GM18517 (cell line): ENCODE measurements around the gene PTPRH.
"Not testable (repeated sequence)": the region's sequence is repeated elsewhere in the genome, so short reads cannot be mapped to it uniquely, and the experiment has no call there.

Experiments used
- ATAC-seq: cut with Tn5 transposase; IDR thresholded peaks from one replicate; pipeline ENCODE4 v1.9.1; 2021; ENCODE audit warnings: mild to moderate bottlenecking, moderate library complexity; ENCODE audit not compliant: unreplicated experiment

Gene PTPRH

DNA sequence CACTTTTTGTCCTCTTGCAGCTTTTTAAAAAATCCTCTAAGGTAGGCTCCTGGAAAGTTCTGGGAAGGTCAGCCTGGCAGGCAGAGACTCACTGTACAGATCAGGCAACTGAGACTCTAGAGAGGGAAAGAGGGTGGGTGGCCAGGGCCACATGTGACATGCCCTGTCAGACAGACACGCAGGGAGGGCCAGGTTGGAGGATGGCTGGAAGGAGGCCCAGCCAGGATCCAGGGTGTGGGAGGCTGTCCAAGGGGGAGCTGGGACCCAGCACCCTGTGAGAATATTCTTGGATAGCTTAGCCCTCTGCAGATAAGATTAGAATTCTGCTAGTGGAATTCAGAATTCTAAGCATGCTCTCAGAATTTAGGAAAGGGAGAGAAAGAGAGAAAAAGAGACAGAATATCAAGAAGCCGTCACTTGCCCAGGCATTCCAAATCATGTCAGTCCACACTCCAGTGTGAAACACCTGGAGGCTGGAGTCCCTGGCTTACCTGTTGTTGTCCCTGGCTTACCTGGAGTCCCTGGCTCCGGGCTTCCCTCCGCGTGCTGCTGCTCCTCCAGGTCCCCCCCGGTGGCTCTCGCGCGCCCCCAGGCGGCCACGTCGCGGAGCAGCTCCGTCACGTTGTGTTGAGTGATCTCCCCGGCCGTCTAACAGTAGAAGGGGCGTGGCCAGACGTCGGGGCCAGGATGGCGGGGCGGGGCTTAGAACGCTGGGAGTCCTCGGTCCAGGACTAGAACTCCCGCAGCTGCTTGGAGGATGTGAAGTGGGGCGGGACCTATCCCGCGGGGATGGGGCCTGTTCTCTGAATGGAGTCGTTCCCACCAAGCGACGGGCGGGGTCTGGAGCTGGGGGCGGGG, 48.9 kb downstream of the PTPRH start:
- no peak for ATAC-seq

DNA sequence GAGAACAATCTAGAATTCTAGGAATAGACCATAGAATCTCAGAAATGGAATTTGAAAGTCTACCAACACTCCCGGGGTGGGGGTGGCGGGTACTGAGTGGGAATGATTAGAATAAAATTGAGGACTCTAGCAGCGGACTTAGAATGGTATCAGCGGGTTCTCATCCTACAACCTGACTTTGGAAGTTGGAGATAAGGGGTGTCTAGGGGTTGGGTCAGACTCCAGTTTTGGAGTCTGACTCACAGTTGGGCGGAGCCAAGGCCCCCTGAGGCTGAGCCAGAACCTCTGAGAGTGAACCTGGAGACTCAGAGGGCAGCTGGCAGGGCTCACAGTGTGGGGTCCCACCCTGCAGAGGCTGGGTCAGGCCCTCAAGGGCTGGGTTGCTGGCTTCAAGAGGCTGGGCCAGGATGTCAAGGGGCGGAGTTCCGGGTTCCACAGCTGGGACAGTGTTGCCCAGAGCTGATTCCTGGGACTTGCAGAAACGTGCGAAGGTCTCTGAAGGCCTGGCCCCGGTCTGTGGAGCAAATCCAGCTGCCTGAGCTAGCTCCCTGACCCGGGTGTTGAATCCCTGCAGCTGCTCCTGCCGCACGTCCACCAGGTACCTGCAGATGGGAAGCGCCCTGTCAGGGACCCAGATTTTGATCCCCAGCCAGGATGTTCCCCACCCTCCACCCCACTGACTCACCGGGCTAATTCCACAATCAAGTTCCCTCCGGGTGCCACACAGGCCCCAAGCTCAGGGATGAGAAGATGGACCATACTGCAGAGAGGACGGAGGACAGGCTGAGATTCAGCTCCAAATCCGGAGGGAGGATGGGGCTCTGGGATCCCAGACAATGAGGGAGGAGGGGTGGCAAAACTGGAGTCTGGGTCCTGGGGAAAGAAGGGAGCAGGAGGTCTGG, 50.2 kb downstream of the PTPRH start:
- ATAC-seq: no peak

DNA sequence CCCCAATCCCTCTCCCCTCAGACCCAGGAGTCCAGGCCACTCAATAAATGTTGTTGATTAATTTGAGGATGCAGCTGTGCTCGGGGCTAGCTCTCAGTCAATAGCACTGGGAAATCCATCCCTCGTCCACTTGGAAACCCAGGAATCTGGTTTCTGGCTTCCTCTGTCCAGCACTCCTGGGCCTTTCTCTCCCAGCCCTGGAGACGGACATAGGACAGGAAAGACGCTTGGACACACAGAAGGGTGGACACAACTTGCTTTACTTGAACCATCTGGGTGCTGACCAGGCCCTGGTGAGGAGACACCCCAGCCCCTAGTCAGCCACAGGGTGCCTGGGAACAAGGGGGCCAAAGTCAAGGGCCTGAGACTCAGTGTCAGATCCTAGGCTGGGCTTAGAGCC, 50.9 kb downstream of the PTPRH start:
- ATAC-seq: no peak

- ATAC-seq: no peak
These were observed 52.0 kb downstream of the PTPRH start, which contains the start of gene TNNI3 for GRCh38 chr19:55157064-55157908. TSS of gene TNNI3 (minus strand) at chr19:55157732. CDS start at chr19:55157589, 143 bp downstream.

GRCh38 chr19:55156202-55157063, 52.9 kb downstream of the PTPRH start:
- ATAC-seq: no peak

- ATAC-seq: not testable (repeated sequence)
These were observed 53.5 kb downstream of the PTPRH start for GRCh38 chr19:55155784-55156183.

- no peak for ATAC-seq
These were observed 55.5 kb downstream of the PTPRH start for GRCh38 chr19:55153652-55154264.

DNA sequence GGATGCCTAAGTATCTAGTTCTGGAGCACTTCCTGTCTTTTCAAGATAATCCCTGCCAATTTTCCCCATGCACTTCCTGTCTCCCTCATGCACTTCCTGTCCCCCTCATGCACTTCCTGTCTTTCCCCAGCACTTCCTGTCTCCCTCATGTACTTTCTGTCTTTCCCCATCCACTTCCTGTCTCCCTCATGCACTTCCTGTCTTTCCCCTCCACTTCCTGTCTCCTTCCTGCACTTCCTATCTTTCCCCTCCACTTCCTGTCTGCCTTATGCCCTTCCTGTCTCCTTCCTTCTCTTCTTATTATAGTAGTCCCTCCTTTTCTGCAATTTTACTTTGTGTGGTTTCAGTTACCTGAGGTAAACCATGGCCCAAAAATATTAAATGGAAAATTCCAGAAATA, 57.3 kb downstream of the PTPRH start:
- ATAC-seq: no peak

DNA sequence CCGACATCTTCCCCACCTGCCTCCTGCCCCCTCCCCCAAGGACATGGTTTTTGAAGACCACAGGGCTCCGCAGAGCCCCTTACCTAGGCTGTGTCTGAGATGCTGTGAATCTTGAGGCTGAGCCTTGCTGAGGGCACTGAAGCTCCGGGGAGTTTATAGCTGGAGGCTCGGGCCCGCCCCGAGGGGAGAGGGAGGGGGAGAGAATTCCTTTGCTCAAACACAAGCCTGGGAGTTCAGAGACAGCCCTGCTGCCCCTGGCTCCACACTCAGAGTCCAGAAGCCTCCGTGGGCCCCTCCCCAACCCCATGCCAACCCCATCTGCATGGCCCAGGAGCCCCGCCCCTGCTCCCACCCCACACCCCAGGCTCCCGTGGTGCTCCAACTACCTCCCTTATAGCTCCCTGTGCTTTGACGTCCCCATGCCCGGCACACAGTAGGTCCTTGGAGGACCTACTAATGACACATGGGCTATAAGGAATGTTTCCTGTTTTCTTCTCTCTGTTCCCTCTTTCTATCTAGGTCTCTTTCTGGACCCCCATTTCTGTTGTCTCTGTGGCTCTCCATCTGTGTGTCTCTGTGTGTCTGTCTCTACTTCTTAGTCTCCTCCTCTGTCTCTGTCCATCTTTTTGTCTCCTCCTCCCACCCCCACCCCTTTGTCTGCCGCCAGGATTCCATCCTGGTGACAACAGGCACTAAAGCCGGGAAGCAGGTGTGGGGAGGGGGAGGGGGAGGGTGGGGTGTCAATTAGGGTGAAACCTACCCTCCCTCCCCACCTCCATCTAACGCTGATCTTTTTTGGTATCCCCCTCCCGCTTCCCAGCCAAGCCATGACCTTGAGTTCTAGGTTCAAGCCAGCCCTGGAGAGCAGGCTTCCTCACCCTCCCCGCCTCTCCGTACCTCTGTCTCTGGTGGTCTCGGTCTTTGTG, 60.0 kb downstream of the PTPRH start, which contains the start of gene TNNT1:
Gene TNNT1, minus strand, starts transcription at position 129 of the 926 bp plus-strand sequence. CDS start 2,049 bp downstream, outside the sequence.
- no peak for ATAC-seq

- no peak for ATAC-seq
These were observed 61.6 kb downstream of the PTPRH start for GRCh38 chr19:55147545-55148251.

DNA sequence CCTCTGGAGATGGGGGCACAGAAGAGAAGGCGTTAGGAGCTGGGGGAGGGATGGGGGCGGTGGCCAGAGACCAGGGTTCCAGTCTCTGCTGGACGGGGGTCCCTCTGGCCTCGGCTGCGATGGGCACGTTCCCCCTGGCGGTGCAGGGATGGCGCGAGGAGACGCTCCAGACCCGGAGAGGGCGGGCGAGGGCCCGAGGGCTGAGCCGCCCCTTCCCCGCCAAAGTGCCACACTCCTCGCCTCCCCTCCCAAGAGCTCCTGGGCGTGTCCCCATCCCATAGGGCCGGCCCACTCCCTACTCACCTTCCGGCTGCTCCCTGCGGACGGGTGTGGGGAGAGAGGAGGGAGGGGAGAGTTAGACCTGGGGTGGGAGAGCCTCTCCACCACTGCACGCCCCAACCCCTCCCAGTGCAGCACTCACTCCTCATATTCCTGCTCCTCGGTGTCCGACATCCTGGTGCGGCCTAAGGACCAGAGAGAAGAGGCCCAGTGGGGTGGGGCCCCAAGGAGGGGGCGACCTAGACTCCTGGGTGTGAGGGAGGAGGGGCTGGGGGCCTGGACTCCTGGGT, 62.5 kb downstream of the PTPRH start:
- no peak for ATAC-seq

DNA sequence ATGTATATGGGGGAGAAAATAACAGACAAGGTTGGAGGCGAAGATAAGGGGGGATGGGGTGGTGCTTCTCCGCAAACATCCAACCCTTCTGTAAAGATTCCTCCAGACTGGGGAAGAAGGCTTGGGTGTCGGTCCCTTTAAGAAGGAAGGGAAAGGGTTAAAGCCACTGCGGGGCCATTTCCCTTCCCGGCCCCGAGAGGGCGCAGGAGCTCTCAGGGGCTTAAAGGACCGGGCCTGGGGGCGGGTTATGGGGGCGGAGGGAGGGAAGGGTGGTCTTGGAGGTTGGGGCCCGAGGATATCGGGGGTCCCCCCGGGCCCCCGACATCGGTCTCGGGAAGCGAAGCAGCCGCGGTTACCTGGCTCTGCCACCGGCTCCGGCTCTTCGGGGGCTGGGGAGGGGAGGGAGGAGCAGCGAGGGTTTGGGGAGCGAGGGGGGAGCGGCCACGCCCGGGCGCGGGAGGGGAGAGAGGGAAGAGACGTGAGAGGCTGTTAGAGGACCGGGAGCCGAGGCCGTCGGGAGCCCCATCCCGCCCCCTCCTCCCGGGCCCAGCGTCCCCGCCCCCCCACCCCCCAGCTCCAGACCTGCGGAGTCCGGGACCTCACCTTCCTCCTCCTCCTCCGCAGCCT, 63.1 kb downstream of the PTPRH start:
- ATAC-seq: no peak

DNA sequence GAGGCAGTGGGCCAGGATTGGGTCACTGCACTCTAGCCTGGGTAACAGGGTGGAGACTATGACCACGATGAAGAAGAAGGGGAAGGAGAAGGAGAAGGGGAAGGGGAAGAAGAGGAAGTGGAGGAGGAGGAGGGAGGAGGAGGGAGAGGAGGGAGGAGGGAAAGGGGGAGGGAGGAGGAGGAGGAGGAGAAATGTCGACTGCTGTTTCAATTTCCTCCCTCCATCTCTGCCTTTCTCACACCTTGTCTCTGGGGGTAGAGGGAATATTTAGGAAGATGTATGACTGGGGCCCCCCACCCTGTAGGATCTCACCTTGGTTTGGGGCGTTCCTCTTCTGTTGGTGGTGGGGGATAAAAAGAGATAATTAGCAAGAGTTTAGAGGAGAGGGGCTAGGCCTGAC, 64.1 kb downstream of the PTPRH start:
- ATAC-seq: no peak

DNA sequence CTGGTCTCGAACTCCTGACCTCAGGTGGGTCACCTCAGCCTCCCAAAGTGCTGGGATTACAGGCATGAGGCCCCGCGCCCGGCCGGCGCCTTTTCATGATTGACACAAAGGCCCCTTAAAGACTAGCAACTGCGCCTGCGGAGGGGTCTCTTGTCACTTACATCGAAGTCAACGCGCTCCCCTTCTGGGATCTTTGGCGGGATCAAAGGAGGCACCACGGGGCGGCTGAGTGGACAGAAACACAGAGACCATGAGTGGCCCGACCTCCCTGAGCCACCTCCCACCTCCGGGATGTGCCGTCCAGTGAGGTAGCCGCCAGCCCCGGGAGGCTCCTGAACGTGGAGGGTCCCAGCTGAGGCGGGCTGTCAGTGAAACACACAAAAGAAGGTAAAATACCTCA, 67.6 kb downstream of the PTPRH start:
- no peak for ATAC-seq

- no peak for ATAC-seq
These were observed 71.4 kb downstream of the PTPRH start for GRCh38 chr19:55137915-55138314.

DNA sequence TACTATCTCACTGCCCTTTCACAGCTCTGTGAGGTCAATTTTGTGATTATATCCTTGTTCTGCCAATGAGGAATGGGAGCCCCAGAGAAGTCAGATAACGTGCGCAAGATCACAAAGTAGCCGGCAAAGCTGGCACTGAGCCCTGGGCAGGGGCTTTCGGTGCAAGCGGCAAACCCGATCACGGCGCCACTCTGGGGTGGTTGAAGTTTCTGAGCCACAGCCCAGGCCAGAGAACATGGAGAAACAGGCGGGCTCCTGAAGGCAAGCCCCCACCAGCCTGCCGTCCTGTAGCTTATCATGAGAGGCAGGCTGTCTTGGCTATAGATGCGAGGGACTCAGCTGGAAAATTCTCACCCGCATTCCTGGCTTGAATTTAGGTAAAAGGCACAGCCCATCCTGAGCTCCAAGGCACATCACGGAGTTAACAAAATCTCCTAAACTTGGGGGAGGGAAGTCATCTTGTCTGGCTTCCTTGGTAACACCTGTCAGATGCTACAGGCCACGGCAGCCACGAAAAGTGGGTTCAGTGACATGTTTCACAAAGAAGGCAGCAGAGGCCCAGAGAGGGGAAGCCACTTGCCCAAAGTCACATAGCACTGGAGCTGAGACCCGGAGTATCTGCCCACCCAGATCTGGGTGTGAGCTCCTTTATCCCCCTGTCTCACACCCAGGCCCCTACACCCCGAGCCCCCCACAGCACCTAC, 72.8 kb downstream of the PTPRH start:
- ATAC-seq: no peak
